Measurements from ENCODE around the gene AKR1B1.
"Not testable (repeated sequence)": the region's sequence is repeated elsewhere in the genome, so short reads cannot be mapped to it uniquely, and the experiment has no call there.

Gene AKR1B1

GRCh38 chr7:134458806-134459698 lies at the start of gene AKR1B1:
TSS of gene AKR1B1 (minus strand) at chr7:134459100. CDS start at chr7:134459062, 38 bp downstream.
- DNase-seq, result peak; percentile 85

DNA sequence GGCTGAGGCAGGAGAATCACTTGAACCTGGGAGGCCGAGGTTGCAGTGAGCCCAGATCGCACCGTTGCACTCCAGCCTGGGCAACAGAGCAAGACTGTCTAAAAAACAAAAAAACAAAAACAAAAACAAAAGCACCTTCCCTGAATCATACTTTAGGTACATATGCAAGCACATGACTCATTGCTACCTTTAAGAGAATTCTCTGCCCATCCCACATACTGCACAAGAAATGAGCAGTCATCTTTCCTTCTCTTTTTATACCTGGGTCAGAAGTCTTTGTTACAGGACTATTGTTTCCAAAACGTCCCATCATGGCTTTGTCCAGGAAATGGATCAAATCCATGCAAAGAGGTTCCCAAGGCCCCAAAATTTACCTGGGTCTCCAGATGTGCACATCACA lies 47.0 kb upstream of the AKR1B1 start:
- no peak for DNase-seq

GRCh38 chr7:134504660-134505164 lies 45.8 kb upstream of the AKR1B1 start:
- no peak for DNase-seq

DNA sequence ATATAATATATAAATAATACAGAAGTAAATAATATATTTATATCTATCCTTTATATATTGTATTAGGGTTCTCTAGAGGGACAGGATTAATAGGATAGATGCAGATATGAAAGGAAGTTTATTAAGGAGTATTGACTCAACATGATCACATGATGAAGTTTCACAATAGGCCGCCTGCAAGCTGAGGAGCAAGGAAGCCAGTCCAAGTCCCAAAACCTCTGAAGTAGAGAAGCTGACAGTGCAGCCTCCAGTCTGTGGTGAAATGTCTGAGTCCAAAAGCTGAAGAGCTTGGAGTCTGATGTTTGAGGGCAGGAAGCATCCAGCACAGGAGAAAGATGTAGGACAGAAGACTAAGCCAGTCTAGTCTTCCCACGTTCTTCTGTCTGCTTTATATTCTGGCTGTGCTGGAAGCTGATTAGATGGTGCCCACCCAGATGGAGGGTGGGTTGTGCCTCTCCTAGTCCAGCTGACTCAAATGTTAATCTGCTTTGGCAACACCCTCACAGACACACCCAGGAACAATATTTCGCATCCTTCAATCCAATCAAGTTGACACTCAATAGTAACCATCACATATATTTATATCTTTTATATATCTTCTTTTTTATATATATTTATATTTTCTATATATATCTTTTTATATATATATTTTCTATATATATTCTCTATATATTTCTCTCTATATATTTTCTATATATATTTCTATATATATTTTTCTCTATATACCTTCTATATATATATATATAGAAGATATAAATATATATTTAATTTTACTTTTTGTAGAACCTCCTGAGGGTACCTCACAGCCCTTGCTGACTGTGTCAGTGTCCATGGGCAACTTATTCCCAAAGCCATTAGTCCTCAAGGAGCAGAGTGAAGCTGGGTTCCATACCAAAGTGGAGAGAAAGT lies 43.8 kb upstream of the AKR1B1 start:
- DNase-seq, result no peak

GRCh38 chr7:134500982-134501381 lies 42.1 kb upstream of the AKR1B1 start:
- DNase-seq, result no peak

DNA sequence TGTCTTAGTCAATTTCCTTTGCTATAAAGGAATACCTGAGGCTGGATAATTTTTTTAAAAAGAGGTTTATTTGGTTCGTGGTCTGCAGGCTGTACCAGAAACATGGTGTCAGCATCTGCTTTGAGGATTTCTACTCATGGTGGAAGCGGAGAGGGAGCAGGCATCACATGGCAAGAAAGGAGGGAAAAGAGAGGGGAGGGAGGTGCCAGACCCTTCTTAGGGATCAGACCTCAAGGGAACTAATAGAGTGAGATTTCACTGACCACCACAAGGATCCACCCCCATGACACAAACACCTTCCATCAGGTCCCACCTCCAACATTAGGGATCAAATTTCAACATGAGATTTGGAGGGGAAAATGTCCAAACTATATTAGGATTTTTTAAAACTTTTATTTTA lies 41.5 kb upstream of the AKR1B1 start:
- DNase-seq, result no peak

- DNase-seq, result no peak
Observed at GRCh38 chr7:134495546-134495945, 36.6 kb upstream of the AKR1B1 start.

DNA sequence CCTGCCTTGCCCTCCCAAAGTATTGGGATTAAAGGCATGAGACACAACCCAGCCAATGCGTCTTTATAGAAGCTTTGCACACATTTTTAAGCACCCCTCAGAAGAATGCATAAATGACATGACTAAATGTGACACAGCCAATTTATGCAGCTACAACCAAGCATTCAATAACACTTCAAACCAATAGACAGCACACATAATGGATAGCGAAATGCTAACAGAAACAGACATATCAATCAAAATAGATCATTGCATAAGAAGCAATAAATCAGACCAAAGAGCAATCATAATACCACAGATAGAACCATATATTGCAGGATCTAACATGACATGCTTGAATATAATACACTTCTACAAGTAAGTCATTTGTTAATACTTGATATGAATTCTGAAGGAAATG lies 34.2 kb upstream of the AKR1B1 start:
- no peak for DNase-seq

- DNase-seq, result not testable (repeated sequence)
Observed at GRCh38 chr7:134487721-134488120, 28.8 kb upstream of the AKR1B1 start.

- no peak for DNase-seq
Observed at GRCh38 chr7:134485203-134485602, 26.3 kb upstream of the AKR1B1 start.

DNA sequence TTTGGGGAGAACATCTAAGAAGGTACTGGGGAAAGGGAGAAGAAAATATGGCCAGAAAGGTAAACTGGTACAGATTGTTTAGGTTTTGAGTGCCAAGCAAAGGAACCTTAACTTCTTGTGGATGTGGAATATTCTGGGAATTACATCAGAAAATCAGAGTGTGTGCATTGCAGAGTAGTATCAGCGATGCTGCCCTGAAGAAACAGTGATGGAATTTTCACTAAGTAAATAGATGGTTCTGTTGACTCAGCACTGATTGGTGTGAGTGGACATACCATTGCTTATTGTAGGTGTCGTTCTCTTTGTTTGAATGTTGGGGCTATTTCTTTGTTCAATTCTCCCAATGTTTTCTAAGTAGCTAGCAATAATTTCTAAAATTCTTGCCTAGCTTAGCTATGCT lies 24.4 kb upstream of the AKR1B1 start:
- no peak for DNase-seq

DNA sequence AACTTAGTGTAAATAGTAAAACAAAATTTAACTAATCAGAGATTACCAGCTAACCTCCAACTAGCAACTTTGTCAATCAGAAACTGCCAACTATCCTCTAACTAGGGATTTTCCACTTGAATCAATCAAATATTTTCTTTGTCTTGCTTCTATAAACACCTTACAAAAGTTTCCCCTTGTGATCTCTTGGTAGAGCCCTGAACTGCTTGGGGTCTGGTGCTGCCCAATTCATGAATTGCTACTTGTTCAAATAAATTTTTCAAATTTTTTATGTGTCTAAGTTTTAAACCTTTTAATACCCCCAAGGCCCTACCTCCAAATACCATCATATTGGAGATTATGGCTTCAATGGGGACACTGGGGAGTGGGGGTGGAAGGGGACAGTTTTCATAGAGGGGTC lies 24.0 kb upstream of the AKR1B1 start:
- DNase-seq, result no peak

DNA sequence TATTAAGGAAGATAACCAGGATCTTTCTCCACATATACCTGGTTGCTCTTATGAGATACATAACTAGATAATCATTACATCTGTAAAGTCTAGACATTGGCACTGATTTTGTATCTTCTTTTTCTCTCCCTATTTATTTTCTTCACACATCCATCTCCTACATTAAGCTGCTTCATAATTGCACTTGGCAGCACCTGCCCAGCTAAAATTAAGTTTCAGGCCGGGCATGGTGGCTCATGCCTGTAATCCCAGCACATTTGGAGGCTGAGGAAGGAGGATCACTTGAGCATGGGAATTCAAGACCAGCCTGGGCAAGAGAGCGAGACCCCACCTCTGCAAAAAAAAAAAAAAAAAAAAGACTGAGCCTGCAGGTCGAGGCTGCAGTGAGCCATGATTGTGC lies 22.3 kb upstream of the AKR1B1 start:
- DNase-seq, result no peak

- no peak for DNase-seq
Observed at GRCh38 chr7:134480730-134481129, 21.8 kb upstream of the AKR1B1 start.

DNA sequence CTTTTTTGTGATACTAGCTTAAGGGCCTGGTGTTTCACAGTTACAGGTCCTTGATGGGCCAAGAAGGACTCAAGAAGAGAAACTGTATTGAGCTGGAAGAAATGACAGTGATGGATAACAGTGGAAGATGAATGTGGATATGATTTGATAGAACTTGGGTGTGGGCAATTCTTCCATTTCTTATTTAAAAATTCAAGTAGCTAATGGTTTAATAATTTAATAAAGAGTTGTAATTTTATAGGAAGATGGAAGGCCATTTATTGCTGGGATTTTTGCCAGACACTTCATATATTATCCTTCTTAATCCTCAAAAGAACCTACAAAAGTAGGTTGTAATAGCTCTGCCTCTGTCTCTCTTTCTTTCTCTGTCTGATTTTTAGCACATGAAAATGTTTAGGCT lies 21.3 kb upstream of the AKR1B1 start:
- DNase-seq, result no peak

DNA sequence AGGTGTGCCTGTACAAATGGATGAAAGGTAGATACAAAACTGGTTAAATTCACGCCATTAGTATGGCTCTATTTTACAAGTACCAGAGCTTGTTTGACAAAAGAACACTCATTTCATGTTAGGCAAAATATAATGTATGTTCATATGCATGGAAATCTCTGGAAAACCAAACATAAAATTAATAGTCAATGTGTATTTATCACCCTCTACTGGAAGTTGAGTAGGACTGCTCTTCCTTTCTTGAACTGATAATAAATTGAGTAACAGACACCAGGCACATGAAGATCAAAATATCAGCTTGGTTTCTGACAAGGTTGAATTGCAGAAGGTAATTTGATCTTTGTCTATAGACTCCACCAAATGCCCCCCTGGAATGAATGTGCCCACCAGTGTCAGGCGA lies 19.8 kb upstream of the AKR1B1 start:
- no peak for DNase-seq

DNA sequence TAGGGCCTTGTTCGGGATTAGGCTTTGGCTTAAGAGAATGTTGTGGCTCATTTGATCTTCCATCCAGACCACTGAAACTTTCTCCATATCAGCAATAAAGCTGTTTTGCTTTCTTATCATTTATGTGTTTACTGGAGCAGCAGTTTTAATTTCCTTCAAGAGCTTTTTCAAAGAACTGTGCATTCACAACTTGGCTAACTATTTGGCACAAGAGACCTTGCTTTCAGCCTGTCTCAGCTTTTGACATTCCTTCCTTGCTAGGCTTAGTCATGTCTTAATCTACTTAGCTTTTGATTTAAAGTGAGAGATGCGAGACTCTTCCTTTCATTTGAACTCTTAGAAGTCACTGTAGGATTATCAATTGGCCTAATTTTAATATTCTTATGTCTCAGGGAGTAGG lies 19.1 kb upstream of the AKR1B1 start:
- DNase-seq, result no peak

- no peak for DNase-seq
Observed at GRCh38 chr7:134476044-134476443, 17.1 kb upstream of the AKR1B1 start.

GRCh38 chr7:134474828-134475227 lies 15.9 kb upstream of the AKR1B1 start:
- DNase-seq, result no peak

- no peak for DNase-seq
Observed at GRCh38 chr7:134473861-134474291, 15.0 kb upstream of the AKR1B1 start.

DNA sequence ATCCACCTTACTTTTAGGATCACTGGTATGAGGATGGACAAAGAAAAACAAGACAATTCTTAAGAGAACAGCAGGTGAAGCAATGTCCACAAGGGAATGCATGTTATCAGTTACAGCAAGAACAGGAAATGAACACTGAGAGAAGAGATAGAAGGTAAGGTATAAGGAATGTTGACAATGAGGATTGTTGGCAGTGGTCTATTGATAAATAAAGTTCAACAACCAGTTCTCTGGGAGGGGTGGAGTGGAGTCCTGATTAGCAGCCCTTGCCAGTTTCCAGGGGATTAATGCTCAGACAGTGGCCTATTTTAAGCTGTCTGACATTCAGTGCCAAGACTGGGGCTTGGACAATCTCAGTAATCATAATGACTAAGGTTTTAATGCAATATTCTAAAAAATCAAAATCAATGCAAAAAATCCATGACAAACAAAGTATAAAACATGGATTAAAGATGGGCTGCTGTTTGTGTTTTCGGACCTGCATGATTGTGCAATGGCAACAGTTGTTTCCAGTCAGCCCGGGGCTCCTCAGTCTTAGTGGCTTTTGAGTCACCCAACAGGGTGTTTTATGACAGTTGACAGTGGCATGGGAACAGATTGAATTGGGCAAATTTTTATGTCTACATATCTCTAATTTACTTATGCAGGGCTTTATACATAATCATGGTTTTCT lies 13.8 kb upstream of the AKR1B1 start:
- no peak for DNase-seq

GRCh38 chr7:134470864-134471263 lies 12.0 kb upstream of the AKR1B1 start:
- DNase-seq, result no peak

- DNase-seq, result no peak
Observed at GRCh38 chr7:134469622-134470021, 10.7 kb upstream of the AKR1B1 start.
